ENCODE measurements around the gene DPH7.
A peak's percentile ranks its signal among the peaks of the same experiment; 100 is the strongest.

The DPH7 gene

GRCh38 chr9:137581361-137582285 lies 2.9 kb upstream of the DPH7 start:
- H3K27ac ChIP-seq (ENCODE audit: insufficient read depth, low read length, poor library complexity, severe bottlenecking): no peak overlapping the region
- no peaks in the 10 kb centered on the region for H3K9me3 ChIP-seq (ENCODE audit: control insufficient read depth, low read length)
- no peaks in the 10 kb centered on the region for H3K27me3 ChIP-seq (replicated peaks; ENCODE audit: control insufficient read depth, insufficient read depth, low read length, poor library complexity, severe bottlenecking)
- H3K4me1 ChIP-seq (ENCODE audit: control insufficient read depth, insufficient read depth, low read length, poor library complexity, severe bottlenecking): peaks cover 17% of the 10 kb centered on the region
- DNase-seq: no peak
- H3K4me3 ChIP-seq (ENCODE audit: insufficient read depth, low read depth, low read length, poor library complexity, severe bottlenecking): no peak overlapping the region
- H3K36me3 ChIP-seq (ENCODE audit: control insufficient read depth, insufficient read depth, low read length): peaks cover 22% of the 10 kb centered on the region

DNA sequence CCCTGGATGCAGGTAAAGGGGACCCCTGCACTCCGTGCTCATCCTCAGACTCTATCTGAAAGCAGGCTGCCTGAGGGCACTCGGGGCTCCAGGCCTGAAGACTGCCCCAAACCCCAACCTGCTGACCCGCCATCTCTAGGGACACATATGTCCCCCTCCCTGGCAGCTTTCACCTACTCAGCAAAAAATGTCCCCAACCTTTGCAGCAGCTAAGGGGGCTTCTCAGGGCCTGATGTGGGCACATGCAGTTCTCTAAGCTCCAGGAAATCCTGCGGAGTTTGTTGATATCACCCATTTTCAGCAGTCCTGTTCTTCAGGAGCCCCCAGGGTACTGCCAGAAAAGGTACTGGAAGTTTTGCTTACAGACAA lies 2.2 kb upstream of the DPH7 start:
- no peaks in the 10 kb centered on the region for H3K27me3 ChIP-seq (replicated peaks; ENCODE audit: control insufficient read depth, insufficient read depth, low read length, poor library complexity, severe bottlenecking)
- no peak overlapping the region for H3K4me3 ChIP-seq (ENCODE audit: insufficient read depth, low read depth, low read length, poor library complexity, severe bottlenecking)
- H3K9me3 ChIP-seq (ENCODE audit: control insufficient read depth, low read length): no peaks in the 10 kb centered on the region
- no peak for DNase-seq
- H3K4me1 ChIP-seq (ENCODE audit: control insufficient read depth, insufficient read depth, low read length, poor library complexity, severe bottlenecking): peaks cover 17% of the 10 kb centered on the region
- no peak overlapping the region for H3K27ac ChIP-seq (ENCODE audit: insufficient read depth, low read length, poor library complexity, severe bottlenecking)
- H3K36me3 ChIP-seq (ENCODE audit: control insufficient read depth, insufficient read depth, low read length): peaks cover 20% of the 10 kb centered on the region

GRCh38 chr9:137580209-137580953 lies 1.7 kb upstream of the DPH7 start:
- DNase-seq: no peak
- H3K4me3 ChIP-seq (ENCODE audit: insufficient read depth, low read depth, low read length, poor library complexity, severe bottlenecking): no peak overlapping the region
- H3K27me3 ChIP-seq (replicated peaks; ENCODE audit: control insufficient read depth, insufficient read depth, low read length, poor library complexity, severe bottlenecking): no peaks in the 10 kb centered on the region
- peaks cover 17% of the 10 kb centered on the region for H3K4me1 ChIP-seq (ENCODE audit: control insufficient read depth, insufficient read depth, low read length, poor library complexity, severe bottlenecking)
- no peaks in the 10 kb centered on the region for H3K9me3 ChIP-seq (ENCODE audit: control insufficient read depth, low read length)
- H3K36me3 ChIP-seq (ENCODE audit: control insufficient read depth, insufficient read depth, low read length): peaks cover 22% of the 10 kb centered on the region
- no peak overlapping the region for H3K27ac ChIP-seq (ENCODE audit: insufficient read depth, low read length, poor library complexity, severe bottlenecking)

DNA sequence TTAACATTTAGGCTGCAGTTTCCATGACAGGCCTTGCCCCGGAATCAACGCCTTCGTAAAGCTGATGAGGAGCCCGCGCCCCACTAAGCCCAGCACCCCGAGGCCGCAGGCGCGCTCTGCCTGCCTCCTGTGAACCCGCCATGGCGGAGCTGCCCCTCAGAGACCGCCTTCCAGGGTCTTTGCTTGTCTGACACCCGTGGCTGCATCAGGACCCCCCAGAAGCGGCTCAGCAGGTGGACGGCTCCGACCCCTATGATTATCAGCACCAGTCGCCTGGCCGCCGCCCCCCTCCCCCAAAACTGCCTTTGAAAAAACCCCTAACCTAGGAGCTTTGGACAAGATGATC lies 507 bp upstream of the DPH7 start:
- Histone ChIP-seq H3K27me3 (replicated peaks; ENCODE audit: control insufficient read depth, insufficient read depth, low read length, poor library complexity, severe bottlenecking) (no peaks in the 10 kb centered on the region), H3K27ac (ENCODE audit: insufficient read depth, low read length, poor library complexity, severe bottlenecking) (peak overlapping the region; percentile 72)

DNA sequence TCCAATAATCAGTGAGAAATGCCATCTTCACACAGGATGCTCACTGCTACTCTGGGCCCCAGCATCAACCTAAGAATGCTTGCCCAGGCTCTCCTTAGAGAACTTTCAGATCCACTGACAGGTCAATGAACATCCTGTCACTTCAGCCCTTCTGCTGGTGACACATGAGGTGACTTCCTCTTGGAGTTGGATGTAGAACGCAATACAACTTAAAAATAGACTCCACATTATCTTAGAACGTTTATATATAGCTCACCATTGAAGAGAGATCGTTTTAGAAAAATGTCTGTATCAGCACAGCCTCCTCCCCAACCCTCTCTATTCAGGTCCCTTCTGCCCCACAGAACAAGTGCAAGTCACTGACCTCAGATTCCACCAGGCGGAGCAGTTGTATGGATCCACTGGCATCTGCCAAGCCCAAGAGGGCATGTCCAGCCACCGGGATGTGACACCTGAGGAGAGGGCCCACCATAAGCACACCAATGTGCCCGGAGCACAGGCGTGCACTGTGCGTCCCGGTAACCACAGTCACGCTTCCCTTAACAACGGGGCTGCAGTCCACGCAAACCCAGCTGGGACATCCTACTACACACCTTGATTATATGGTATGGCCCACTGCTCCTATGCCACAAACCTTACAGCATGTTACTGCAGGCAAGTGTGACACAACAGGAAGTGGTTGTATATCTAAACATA lies 2.9 kb downstream of the DPH7 start:
- DNase-seq: no peak
- Histone ChIP-seq H3K4me1 (ENCODE audit: control insufficient read depth, insufficient read depth, low read length, poor library complexity, severe bottlenecking) (peaks cover 17% of the 10 kb centered on the region), H3K27ac (ENCODE audit: insufficient read depth, low read length, poor library complexity, severe bottlenecking) (no peak overlapping the region), H3K4me3 (ENCODE audit: insufficient read depth, low read depth, low read length, poor library complexity, severe bottlenecking) (no peak overlapping the region), H3K9me3 (ENCODE audit: control insufficient read depth, low read length) (no peaks in the 10 kb centered on the region), H3K36me3 (ENCODE audit: control insufficient read depth, insufficient read depth, low read length) (peaks cover 29% of the 10 kb centered on the region), H3K27me3 (replicated peaks; ENCODE audit: control insufficient read depth, insufficient read depth, low read length, poor library complexity, severe bottlenecking) (no peaks in the 10 kb centered on the region)

More for the DNA sequence above, 507 bp upstream of the DPH7 start:
- Histone ChIP-seq H3K36me3 (ENCODE audit: control insufficient read depth, insufficient read depth, low read length) (peaks cover 30% of the 10 kb centered on the region), H3K9me3 (ENCODE audit: control insufficient read depth, low read length) (no peaks in the 10 kb centered on the region), H3K4me3 (ENCODE audit: insufficient read depth, low read depth, low read length, poor library complexity, severe bottlenecking) (peak overlapping the region; percentile 92), H3K4me1 (ENCODE audit: control insufficient read depth, insufficient read depth, low read length, poor library complexity, severe bottlenecking) (peaks cover 17% of the 10 kb centered on the region)
- DNase-seq: no peak

DNA sequence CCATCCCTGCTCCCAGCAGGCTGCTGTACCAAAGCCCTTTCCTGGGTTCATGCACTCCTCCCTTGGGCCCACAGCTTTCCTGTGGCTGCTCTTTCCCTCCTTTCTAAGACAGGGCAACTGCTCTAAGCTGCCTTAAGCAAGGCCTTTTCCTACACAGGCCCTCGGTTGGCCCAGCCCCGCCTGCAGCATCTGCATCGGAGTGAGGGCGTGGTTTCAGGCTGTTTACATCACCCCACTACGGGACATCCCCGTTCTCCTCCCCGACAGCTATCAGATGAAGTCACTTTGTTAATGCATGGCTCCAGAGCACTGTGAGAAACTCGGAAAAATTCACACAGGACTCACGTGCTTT lies 3.4 kb downstream of the DPH7 start:
- Histone ChIP-seq H3K9me3 (ENCODE audit: control insufficient read depth, low read length) (no peaks in the 10 kb centered on the region), H3K27ac (ENCODE audit: insufficient read depth, low read length, poor library complexity, severe bottlenecking) (no peak overlapping the region), H3K4me3 (ENCODE audit: insufficient read depth, low read depth, low read length, poor library complexity, severe bottlenecking) (no peak overlapping the region), H3K4me1 (ENCODE audit: control insufficient read depth, insufficient read depth, low read length, poor library complexity, severe bottlenecking) (peaks cover 17% of the 10 kb centered on the region), H3K27me3 (replicated peaks; ENCODE audit: control insufficient read depth, insufficient read depth, low read length, poor library complexity, severe bottlenecking) (no peaks in the 10 kb centered on the region), H3K36me3 (ENCODE audit: control insufficient read depth, insufficient read depth, low read length) (peaks cover 29% of the 10 kb centered on the region)
- DNase-seq: no peak

- Histone ChIP-seq H3K9me3 (ENCODE audit: control insufficient read depth, low read length) (no peaks in the 10 kb centered on the region), H3K36me3 (ENCODE audit: control insufficient read depth, insufficient read depth, low read length) (peaks cover 29% of the 10 kb centered on the region), H3K27me3 (replicated peaks; ENCODE audit: control insufficient read depth, insufficient read depth, low read length, poor library complexity, severe bottlenecking) (no peaks in the 10 kb centered on the region), H3K27ac (ENCODE audit: insufficient read depth, low read length, poor library complexity, severe bottlenecking) (no peak overlapping the region), H3K4me3 (ENCODE audit: insufficient read depth, low read depth, low read length, poor library complexity, severe bottlenecking) (no peak overlapping the region), H3K4me1 (ENCODE audit: control insufficient read depth, insufficient read depth, low read length, poor library complexity, severe bottlenecking) (peaks cover 16% of the 10 kb centered on the region)
- no peak for DNase-seq
Measured at GRCh38 chr9:137574192-137574591, 4.5 kb downstream of the DPH7 start.

GRCh38 chr9:137570566-137570965 lies 8.2 kb downstream of the DPH7 start:
- H3K4me3 ChIP-seq (ENCODE audit: insufficient read depth, low read depth, low read length, poor library complexity, severe bottlenecking): no peak overlapping the region
- peaks cover 25% of the 10 kb centered on the region for H3K36me3 ChIP-seq (ENCODE audit: control insufficient read depth, insufficient read depth, low read length)
- H3K4me1 ChIP-seq (ENCODE audit: control insufficient read depth, insufficient read depth, low read length, poor library complexity, severe bottlenecking): no peaks in the 10 kb centered on the region
- H3K27me3 ChIP-seq (replicated peaks; ENCODE audit: control insufficient read depth, insufficient read depth, low read length, poor library complexity, severe bottlenecking): no peaks in the 10 kb centered on the region
- no peaks in the 10 kb centered on the region for H3K9me3 ChIP-seq (ENCODE audit: control insufficient read depth, low read length)
- H3K27ac ChIP-seq (ENCODE audit: insufficient read depth, low read length, poor library complexity, severe bottlenecking): no peak overlapping the region
- no peak for DNase-seq

- no peaks in the 10 kb centered on the region for H3K27me3 ChIP-seq (replicated peaks; ENCODE audit: control insufficient read depth, insufficient read depth, low read length, poor library complexity, severe bottlenecking)
- no peaks in the 10 kb centered on the region for H3K4me1 ChIP-seq (ENCODE audit: control insufficient read depth, insufficient read depth, low read length, poor library complexity, severe bottlenecking)
- H3K36me3 ChIP-seq (ENCODE audit: control insufficient read depth, insufficient read depth, low read length): peaks cover 18% of the 10 kb centered on the region
- H3K9me3 ChIP-seq (ENCODE audit: control insufficient read depth, low read length): no peaks in the 10 kb centered on the region
- no peak overlapping the region for H3K27ac ChIP-seq (ENCODE audit: insufficient read depth, low read length, poor library complexity, severe bottlenecking)
- no peak overlapping the region for H3K4me3 ChIP-seq (ENCODE audit: insufficient read depth, low read depth, low read length, poor library complexity, severe bottlenecking)
- DNase-seq: no peak
Measured at GRCh38 chr9:137569609-137570203, 9.0 kb downstream of the DPH7 start.
